GM23338 (cell line): ENCODE results near the gene C2orf72. TPM values are rescaled to one million over a fixed set of nuclear protein-coding genes. Genes with fewer than 3 reads are reported as not detected.

Experiments used
- ATAC-seq: fragments of 200-7000 bp; cut with Tn5 transposase; 3 replicates; pipeline ENCODE4 v1.9.1; 2020
- DNase-seq: peaks from one replicate; pipeline ENCODE4 v3.0.0-alpha.2; 2015; ENCODE audit warnings: low spot score
- H2AFZ ChIP-seq: fragments of 200-600 bp; sonication (generic); 2 replicates; pipeline ENCODE4 v1.8.0; 2016; ENCODE audit warnings: antibody characterized with exemption, mild to moderate bottlenecking, moderate library complexity
- H3F3A ChIP-seq: fragments of 200-600 bp; sonication (generic); replicated peaks from 2 replicates; pipeline ENCODE4 v1.8.0; 2017; ENCODE audit warnings: antibody characterized with exemption, mixed run types, low read depth
- H3K27ac ChIP-seq: fragments of 200-600 bp; sonication (generic); 2 replicates; pipeline ENCODE4 v1.6.1; 2016; ENCODE audit warnings: low read depth
- H3K27me3 ChIP-seq: fragments of 200-600 bp; sonication (generic); 2 replicates; pipeline ENCODE4 v1.8.0; 2016; ENCODE audit warnings: mild to moderate bottlenecking, mixed run types, moderate library complexity; ENCODE audit not compliant: insufficient read depth
- H3K36me3 ChIP-seq: fragments of 200-600 bp; sonication (generic); 2 replicates; pipeline ENCODE4 v1.8.0; 2016; ENCODE audit warnings: mild to moderate bottlenecking; ENCODE audit not compliant: insufficient read depth
- H3K4me1 ChIP-seq: fragments of 200-600 bp; sonication (generic); 2 replicates; pipeline ENCODE4 v1.8.0; 2016; ENCODE audit warnings: mild to moderate bottlenecking, moderate library complexity; ENCODE audit not compliant: insufficient read depth
- H3K4me2 ChIP-seq: fragments of 200-600 bp; sonication (generic); 2 replicates; pipeline ENCODE4 v1.7.1; 2017; ENCODE audit warnings: mixed run types
- H3K4me3 ChIP-seq: fragments of 200-600 bp; sonication (generic); 2 replicates; pipeline ENCODE4 v1.6.1; 2016; ENCODE audit warnings: mixed run types
- H3K79me2 ChIP-seq: fragments of 200-600 bp; sonication (generic); replicated peaks from 2 replicates; pipeline ENCODE4 v1.8.0; 2017; ENCODE audit warnings: mild to moderate bottlenecking; ENCODE audit not compliant: insufficient read depth
- H3K9me2 ChIP-seq: fragments of 200-600 bp; sonication (generic); 2 replicates; pipeline ENCODE4 v1.8.0; 2017; ENCODE audit not compliant: insufficient read depth
- H4K20me1 ChIP-seq: fragments of 200-600 bp; sonication (generic); replicated peaks from 2 replicates; pipeline ENCODE4 v1.8.0; 2017; ENCODE audit warnings: mild to moderate bottlenecking; ENCODE audit not compliant: insufficient read depth
- H3K27ac Mint-ChIP-seq: 2 replicates; pipeline ENCODE4 v1.8.0; 2020; ENCODE audit warnings: inconsistent platforms, mild to moderate bottlenecking, moderate library complexity, mixed read lengths
- H3K27me3 Mint-ChIP-seq: 3 replicates; pipeline ENCODE4 v1.8.0; 2022; ENCODE audit warnings: low read depth, mild to moderate bottlenecking, moderate library complexity, mixed read lengths, inconsistent platforms; ENCODE audit not compliant: insufficient read depth, poor library complexity
- H3K36me3 Mint-ChIP-seq: 3 replicates; pipeline ENCODE4 v1.8.0; 2021; ENCODE audit warnings: low read depth, mild to moderate bottlenecking, inconsistent platforms, moderate library complexity, mixed read lengths
- H3K4me1 Mint-ChIP-seq: 3 replicates; pipeline ENCODE4 v1.8.0; 2020; ENCODE audit warnings: mild to moderate bottlenecking, inconsistent platforms, mixed read lengths
- H3K4me3 Mint-ChIP-seq: 3 replicates; pipeline ENCODE4 v1.8.0; 2021; ENCODE audit warnings: moderate library complexity, mild to moderate bottlenecking, inconsistent platforms, mixed read lengths
- H3K9me3 Mint-ChIP-seq: 3 replicates; pipeline ENCODE4 v1.8.0; 2020; ENCODE audit warnings: moderate library complexity, mild to moderate bottlenecking, inconsistent platforms, mixed read lengths
- CREB1 ChIP-seq: fragments of 250-450 bp; sonication (Bioruptor Pico); IDR thresholded peaks from 2 replicates; pipeline ENCODE4 v1.5.0; 2020; ENCODE audit warnings: low read depth, mild to moderate bottlenecking, moderate library complexity
- CTCF ChIP-seq, 2 experiments: fragments of 200-600 bp in 1 of 2; sonication (generic) in 1 of 2; conservative IDR thresholded peaks; 2 replicates each; pipeline versions ENCODE4 v1.5.1 to v1.6.1; 2016 to 2017; ENCODE audit warnings: antibody characterized with exemption in 2 of 2, low read depth in 2 of 2, mild to moderate bottlenecking in 2 of 2, moderate library complexity in 1 of 2
- ETS1 ChIP-seq: IDR thresholded peaks from 2 replicates; pipeline ENCODE4 v1.6.1; 2016; ENCODE audit warnings: antibody characterized with exemption
- EZH2 ChIP-seq: fragments of 200-600 bp; sonication (generic); IDR thresholded peaks from one replicate; pipeline ENCODE4 v1.8.0; 2017; ENCODE audit warnings: antibody characterized with exemption, mild to moderate bottlenecking, low read depth; ENCODE audit not compliant: unreplicated experiment
- EZH2phosphoT487 ChIP-seq: fragments of 200-600 bp; sonication (generic); IDR thresholded peaks from one replicate; pipeline ENCODE4 v1.8.1; 2018; ENCODE audit warnings: antibody characterized with exemption; ENCODE audit not compliant: unreplicated experiment
- NANOG ChIP-seq: IDR thresholded peaks from 2 replicates; pipeline ENCODE4 v1.6.1; 2016; ENCODE audit warnings: antibody characterized with exemption, borderline replicate concordance
- POLR2AphosphoS5 ChIP-seq: IDR thresholded peaks from 2 replicates; pipeline ENCODE4 v1.6.1; 2016; ENCODE audit warnings: antibody characterized with exemption, low read depth
- REST ChIP-seq: IDR thresholded peaks from one replicate; pipeline ENCODE4 v1.6.1; 2018; ENCODE audit warnings: antibody characterized with exemption; ENCODE audit not compliant: unreplicated experiment
- ZNF114 ChIP-seq: fragments of 250-450 bp; sonication (Bioruptor Pico); IDR thresholded peaks from 2 replicates; pipeline ENCODE4 v1.5.0; 2020; ENCODE audit warnings: mild to moderate bottlenecking, moderate library complexity
- ZNF331 ChIP-seq: fragments of 250-450 bp; sonication (Bioruptor Pico); IDR thresholded peaks from 2 replicates; pipeline ENCODE4 v1.5.0; 2020; ENCODE audit warnings: low read depth, mild to moderate bottlenecking, moderate library complexity
- ZNF462 ChIP-seq: fragments of 250-450 bp; sonication (Bioruptor Pico); IDR thresholded peaks from 2 replicates; pipeline ENCODE4 v1.5.0; 2020; ENCODE audit warnings: mild to moderate bottlenecking, moderate library complexity
- polyA plus RNA-seq: library from polyadenylated mRNA; unstranded; fragments of >200 nt; fragmentation: Nextera tagmentation; extraction: Ambion mirVana; gene quantifications from 2 replicates; pipeline ENCODE4 v1.2.1, GENCODE V29; 2016
- total RNA-seq: library from RNA; depleted of rRNA; stranded (reverse); fragments of >200 nt; shearing (Covaris generic); gene quantifications from 2 replicates; pipeline ENCODE4 v1.2.3, GENCODE V29; 2014

The C2orf72 gene
- total and polyA plus RNA-seq, 2 experiments from 2014 or later: 0.37 to 1.4 TPM

GRCh38 chr2:231094736-231095346 lies 57.5 kb downstream of the C2orf72 start:
- H3K4me1 Mint-ChIP-seq: peaks cover 6% of the 10 kb centered on the region; the same call in 2 of the 3 replicates
- Histone ChIP-seq H3K36me3 (peaks cover 19% of the 10 kb centered on the region), H3K79me2 (peaks cover 19% of the 10 kb centered on the region; the same call in 1 of the 2 replicates), H3K27me3 (no peaks in the 10 kb centered on the region), H3K4me2 (no peak overlapping the region), H3K4me1 (peaks cover 5% of the 10 kb centered on the region), H3K27ac (no peak overlapping the region), H3K9me2 (no peaks in the 10 kb centered on the region), H2AFZ (no peak overlapping the region), H4K20me1 (peaks cover 8% of the 10 kb centered on the region), H3F3A (no peaks in the 10 kb centered on the region), H3K4me3 (no peak overlapping the region)
- DNase-seq: no peak
- H3K9me3 Mint-ChIP-seq: peaks cover 29% of the 10 kb centered on the region
- no peak for ATAC-seq
- H3K36me3 Mint-ChIP-seq: peaks cover 92% of the 10 kb centered on the region
- no peak for TF ChIP-seq POLR2AphosphoS5
- TF ChIP-seq REST: no peak
- TF ChIP-seq EZH2: no peak
- TF ChIP-seq CREB1 (CRISPR knock-in tag): no peak
- no peak for TF ChIP-seq NANOG
- no peak for TF ChIP-seq ZNF331 (CRISPR knock-in tag)
- no peak for TF ChIP-seq ZNF114 (CRISPR knock-in tag)
- no peak for TF ChIP-seq CTCF (conservative IDR thresholded peaks at IDR 0.05; ENCODE audit: low read depth in 2 of 2)
- TF ChIP-seq EZH2phosphoT487: no peak
- no peak for TF ChIP-seq ETS1
- no peak for TF ChIP-seq ZNF462 (CRISPR knock-in tag)
- no peak overlapping the region for H3K4me3 Mint-ChIP-seq
- no peak overlapping the region for H3K27ac Mint-ChIP-seq
- no peaks in the 10 kb centered on the region for H3K27me3 Mint-ChIP-seq
